NCI-H510A (cell line): Measurements from ENCODE around the gene CCDC183.
"Not testable (repeated sequence)": the region's sequence is repeated elsewhere in the genome, so short reads cannot be mapped to it uniquely, and the experiment has no call there.

ENCODE experiments used
- DNase-seq: peaks from one replicate; lab custom pipeline; 2025; lab: John Stamatoyannopoulos, UW

Gene CCDC183

DNA sequence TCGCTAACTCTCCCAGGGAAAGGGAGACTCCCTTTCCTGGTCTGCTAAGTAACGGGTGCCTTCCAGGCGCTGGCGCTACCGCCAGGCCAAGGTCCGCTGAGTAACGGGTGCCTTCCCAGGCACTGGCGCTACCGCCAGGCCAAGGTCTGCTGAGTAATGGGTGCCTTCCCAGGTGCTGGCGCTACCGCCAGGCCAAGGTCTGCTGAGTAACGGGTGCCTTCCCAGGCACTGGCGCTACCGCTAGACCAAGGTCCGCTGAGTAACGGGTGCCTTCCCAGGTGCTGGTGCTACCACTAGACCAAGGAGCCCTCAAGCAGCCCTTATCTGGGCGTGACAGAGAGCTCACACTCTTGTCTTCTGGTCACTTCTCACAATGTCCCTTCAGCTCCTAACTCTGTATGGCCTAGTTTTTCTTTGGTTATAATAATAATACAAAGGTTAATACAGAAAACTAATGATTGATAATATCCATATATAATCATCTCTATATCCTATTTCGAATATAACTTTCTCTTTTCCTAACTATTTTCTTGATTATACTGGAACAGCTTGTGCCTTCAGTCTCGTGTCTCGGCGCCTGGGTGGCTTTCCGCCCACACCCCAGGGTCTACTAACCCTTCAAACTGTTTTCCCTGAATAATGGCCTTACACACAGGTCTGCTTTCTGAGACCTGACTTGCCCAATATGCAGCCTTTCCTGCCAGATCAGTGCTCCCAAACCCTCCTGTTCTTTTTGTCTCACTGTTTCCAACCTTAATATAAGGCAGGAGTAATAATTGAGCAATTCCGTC is 10.4 kb upstream of the CCDC183 start:
- DNase-seq, result not testable (repeated sequence)

DNA sequence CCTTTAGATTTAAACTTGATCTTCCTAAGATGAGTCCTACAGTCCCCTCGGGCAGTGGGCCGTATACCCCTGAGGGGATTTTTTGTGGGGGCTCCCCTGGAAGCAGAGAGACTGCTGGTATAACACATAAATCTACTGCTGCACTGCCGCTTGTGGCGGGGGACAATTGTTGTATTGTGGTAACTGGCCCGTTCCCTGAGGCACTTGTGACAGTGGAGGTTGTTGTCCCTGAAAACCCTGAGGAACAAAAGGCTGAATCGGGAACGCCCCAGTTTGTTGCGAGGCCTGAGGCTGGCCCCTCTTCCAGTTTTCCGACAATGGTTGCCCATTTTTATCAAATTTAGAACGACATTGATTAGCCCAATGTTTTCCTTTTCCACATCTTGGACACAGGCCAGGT is 9.7 kb upstream of the CCDC183 start:
- DNase-seq, result no peak

DNA sequence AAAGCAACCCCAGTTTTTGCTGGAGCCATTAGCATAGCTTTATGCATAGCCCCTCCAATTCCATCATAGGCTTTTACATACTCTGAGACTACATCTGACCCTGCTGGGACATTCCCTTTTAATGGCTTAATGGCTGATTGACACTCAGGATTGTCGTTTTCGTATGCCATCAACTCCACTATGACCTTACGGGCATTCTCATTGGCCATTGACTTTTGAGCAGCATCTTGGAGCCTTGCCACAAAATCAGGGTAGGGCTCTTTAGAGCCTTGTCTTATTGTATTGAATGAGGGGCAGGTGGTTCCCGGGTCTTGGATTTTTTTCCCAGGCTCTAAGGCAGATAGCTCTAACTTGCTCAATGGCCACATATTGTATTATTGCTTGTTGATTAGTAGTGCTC is 9.2 kb upstream of the CCDC183 start:
- DNase-seq, result not testable (repeated sequence)

DNA sequence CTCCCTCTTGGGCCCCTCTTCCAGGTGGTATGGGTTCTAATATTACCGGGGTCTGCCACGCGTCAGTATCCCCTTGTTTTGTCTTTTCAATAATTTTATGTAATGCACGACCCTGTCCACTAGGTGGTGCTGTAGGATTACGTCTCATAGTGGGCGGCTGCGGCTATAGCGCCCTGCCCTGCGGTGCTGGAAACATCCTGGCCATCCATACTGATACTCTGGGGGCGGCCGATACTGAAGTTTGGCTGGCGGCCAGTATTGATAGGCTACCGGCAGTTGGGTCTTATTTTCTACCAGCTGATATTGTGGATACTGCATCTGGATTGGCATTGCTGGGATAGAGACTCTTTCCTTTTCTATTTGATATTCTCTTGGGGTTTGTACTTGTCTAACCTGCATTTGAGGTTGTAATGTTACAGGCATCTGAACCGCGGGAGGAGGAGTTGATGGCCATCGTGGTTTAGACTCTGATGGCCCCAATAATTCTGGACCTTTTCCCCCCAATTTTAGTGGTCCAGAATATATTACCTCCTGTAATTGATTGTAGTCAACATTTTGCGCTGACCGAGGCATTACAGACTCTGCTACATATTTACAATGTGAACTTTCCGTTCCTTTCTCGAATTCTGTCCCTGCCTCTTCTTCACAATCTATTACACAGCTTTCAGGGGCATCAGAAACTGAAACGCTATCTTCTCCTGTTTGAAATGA is 8.3 kb upstream of the CCDC183 start:
- peak; percentile 40 for DNase-seq

DNA sequence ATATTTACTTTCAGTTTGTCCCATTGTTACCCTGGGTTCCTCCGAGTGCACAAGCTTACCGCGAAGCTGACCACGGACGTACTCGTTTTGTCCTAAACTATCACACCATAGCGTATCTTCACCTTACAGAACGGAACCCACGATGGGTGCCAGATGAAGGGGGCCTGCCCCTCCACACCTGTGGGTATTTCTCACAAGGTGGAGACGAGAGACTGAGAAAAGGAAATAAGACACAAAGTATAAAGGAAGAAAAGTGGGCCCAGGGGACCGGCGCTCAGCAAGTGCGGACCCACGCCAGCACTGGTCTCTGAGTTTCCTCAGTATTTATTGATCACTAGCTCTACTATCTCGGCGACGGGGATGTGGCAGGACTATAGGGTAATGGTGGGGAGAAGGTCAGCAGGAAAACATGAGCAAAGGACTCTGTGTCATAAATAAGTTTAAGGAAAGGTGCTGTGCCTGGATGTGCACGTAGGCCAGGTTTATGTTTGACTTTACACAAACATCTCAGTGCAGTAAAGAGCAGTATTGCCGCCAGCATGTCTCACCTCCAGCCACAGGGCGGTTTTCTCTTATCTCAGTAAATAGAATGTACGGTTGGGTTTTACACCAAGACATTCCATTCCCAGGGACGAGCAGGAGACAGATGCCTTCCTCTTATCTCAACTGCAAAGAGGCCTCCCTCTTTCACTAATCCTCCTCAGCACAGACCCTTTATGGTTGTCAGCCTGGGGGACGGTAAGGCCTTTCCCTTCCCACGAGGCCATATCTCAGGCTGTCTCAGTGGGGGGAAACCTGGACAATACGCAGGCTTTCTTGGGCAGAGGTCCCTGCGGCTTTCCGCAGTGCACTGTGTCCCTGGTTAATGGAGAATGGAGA is 7.3 kb upstream of the CCDC183 start:
- not testable (repeated sequence) for DNase-seq

DNA sequence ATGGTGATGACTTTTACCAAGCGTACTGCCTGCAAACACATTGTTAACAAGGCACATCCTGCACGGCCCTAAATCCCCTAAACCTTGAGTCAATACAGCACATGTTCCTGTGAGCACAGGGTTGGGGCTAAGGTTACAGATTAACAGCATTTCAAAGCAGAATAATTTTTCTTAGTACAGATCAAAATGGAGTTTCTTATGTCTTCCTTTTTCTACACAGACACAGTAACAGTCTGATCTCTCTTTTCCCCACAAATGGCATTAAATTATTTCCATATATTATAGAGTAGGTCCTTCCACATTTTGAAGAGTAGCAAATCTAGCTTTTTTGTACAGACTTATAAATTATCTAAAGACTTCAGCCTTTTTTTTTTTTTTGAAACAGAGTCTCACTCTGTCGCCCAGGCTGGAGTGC is 6.6 kb upstream of the CCDC183 start:
- DNase-seq, result no peak

DNA sequence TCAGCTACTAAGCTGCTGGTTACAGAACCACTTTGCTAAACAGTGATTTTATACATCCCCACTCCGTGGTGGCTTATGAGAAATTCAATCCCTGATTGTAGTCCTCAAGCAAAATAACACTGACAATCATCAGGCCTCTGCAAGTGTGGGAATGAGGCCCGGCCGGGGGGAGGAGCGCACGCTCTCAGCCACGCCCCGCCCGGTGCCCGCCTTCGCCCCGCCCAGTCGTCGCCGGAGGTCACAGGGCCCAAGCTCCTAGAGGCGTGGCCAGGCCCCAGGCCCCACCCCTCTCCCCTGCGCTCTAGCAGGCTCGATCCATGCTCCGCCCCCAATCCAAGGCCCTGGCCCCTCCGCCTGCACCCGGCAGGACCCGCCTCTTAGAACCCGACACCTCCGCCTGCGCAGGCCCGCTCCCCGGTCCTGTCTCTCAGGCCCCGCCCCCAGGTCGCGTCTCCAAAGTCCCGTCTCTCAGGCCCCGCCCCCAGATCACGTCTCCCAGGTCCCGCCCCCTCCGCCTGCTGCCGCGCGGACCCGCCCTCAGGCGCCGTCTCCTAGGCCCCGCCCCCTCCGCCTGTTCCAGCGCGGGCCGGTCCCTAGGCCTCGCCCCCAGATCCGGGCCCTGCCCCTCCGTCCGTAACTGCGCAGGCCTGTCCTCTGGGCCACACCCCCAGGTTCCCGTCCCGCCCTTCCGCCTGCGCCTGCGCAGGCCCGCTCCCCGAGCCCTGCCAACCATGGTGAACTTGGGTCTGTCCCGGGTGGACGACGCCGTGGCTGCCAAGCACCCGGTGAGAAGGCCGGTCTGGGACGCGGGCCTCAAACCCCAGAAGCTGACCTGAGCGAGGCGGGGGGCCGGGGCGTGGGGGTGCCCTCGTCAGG is 5.3 kb upstream of the CCDC183 start, which contains the start of gene TMEM141:
Gene TMEM141 (plus strand): TSS at position 705 of the 876 bp plus-strand sequence. CDS start 27 bp downstream, at position 732.
- peak; percentile 99 for DNase-seq

DNA sequence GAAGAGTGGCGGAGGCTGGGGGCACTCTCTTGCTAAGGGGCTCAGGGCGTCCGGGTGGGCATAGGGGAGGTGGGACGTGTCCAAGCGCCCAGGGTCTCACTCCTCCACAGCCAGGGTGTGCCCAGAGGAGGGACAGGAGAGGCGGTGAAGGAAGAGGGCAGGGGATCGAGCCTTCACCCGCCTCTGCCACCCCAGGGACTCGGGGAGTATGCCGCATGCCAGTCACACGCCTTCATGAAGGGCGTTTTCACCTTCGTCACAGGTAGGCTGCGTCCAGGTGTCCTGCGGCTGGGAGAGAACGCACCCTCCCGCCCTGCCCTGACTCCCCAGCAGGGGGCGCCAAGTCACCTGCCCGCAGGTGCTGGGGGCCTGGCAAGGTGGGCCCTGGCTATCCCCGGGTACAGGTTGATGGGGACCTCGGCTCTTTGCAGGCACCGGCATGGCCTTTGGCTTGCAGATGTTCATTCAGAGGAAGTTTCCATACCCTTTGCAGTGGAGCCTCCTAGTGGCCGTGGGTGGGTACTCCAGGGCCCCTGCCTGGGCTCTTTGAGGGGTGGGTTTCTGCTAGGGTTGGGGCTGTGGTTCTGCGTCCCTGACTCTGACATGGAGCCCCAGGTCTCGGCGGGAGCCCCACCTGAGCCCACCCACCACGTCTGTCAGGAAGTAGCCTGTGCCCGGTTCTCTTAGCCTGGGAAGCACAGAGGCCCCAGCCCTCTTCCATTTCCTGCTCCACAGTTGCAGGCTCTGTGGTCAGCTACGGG is 4.4 kb upstream of the CCDC183 start:
- DNase-seq, result peak; percentile 48

DNA sequence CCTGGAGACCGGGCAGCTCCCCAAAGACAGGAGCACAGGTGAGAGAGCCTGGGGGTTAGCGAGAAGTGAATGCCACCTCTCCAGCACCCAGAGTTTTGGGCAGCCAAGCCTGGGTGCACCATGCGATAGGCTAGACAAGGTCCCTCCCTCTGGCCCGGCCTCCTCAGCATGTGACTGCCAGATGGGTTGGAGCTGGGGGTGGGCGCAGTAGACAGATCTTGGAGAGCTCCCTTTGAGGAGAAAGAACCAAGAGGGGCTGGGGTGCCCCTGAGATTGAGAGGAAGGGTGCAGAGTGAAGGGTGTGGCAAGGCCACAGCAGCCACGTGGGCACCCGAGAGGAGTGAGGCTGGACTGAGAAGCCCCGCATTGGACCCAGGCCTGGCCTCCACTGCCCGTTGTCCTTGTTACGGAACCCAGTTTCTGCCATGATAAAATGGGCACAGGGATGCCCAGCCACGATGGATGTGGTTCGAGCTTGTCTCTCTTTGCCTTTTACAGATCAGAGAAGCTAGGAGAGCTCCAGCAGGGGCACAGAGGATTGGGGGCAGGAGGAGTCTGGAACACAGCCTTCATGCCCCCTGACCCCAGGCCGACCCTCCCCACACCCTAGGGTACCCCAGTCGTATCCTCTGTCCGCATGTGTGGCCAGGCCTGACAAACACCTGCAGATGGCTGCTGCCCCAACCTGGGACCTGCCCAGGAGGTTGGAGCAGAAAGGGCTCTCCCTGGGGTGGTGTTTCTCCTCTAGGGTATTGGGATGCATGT is 3.6 kb upstream of the CCDC183 start:
- DNase-seq, result no peak

DNA sequence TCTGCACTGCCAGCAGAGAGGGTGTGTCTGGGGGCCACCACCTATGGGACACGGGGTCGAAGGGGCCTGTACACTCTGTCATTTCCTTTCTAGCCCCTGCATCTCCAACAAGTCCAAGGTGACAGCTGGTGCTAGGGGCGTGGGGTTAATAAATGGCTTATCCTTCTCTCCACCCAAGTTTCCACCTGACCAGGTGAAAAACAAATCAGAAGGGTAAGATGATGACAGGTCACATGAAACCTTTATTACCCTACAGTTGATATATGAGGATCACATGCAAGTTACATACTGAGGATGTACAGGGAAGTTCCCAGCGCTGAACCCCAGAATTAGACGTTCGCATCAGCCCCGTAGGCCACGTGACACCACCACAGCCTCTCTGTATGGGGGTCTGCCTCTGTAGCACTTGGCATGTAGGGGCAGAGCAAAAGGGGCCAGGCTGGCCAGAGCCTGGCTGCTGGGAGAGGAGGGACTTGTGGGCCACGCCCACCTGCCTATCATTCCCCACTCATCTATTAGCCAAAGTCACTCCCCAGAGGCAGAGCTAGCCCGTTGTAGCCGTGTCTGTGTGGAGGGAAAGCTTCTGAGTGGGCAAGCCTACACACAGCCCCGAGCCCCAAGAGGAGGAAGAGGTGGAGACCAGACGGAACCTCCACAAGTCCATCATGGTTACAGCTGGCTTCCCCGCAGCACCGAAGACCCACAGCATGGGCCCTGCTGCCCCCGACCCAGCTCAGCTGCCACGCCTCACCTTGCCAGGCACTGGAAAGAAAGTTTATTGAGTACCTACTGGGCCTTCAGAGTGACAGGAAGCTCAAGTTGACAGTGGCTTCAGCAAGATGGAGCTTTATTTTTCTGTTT is 2.8 kb upstream of the CCDC183 start:
- DNase-seq, result no peak

DNA sequence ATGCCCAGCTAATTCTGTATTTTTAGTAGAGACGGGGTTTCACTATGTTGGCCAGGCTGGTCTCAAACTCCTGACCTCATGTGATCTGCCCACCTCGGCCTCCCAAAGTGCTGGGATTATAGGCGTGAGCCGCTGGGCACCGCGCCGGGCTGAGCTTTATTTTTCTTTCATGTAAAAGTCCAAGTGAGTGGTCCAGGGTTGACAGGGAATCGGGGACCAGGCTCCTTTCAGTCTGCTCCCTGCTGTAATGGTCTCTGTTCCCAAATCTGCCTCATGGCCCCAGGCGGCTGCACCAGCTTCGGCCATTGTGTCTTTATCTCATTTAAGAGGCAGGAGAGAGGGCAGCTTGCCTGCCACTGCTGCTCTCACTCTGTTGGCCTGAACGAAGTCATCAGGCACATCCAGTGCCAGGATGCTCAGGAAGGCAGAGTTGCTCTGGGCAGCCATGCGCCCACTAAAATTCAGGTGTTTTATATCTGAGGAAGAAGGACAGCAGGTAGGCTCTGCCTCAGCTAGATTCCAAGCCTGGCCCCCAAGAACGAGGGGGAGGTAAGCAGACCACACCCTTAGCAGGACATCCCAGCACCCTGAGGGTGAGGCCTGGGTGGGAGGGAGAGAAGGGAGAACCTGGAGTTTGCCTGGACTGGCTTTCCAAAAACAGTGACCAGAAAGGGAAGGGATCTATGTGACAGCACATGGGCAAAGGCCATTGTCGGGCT is 1.7 kb upstream of the CCDC183 start:
- no peak for DNase-seq

DNA sequence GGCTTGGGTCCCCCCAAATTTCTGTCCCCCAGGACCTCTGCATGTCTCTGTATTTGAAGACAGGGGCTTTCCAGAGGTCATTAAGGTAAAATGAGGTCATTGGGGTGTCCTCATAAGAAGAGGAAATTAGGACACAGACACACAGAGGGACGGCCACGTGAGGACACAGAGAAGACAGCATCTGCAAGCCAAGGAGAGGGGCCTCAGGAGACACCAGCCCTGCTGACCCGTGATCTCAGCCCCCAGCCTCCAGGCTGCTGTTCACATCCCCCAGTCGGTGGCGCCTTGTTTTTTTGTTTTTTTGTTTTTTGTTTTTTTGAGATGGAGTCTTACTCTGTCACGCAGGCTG is 1.2 kb upstream of the CCDC183 start:
- DNase-seq, result no peak

DNA sequence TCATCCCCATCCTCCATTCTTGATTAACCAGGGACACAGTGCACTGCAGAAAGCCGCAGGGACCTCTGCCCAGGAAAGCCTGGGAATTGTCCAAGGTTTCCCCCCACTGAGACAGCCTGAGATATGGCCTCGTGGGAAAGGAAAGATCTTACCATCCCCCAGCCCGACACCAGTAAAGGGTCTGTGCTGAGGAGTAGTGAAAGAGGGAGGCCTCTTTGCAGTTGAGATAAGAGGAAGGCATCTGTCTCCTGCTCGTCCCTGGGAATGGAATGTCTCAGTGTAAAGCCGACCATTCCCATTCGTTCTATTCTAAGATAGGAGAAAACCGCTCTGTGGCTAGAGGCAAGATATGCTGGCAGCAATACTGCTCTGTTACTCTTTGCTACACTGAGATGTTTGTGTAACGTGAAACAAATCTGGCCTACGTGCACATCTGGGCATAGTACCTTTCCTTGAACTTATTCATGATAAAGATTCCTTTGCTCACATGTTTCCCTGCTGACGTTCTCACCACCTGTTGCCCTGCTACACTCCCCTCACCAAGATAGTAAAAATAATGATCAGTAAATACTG is 723 bp downstream of the CCDC183 start:
- DNase-seq, result not testable (repeated sequence)

DNA sequence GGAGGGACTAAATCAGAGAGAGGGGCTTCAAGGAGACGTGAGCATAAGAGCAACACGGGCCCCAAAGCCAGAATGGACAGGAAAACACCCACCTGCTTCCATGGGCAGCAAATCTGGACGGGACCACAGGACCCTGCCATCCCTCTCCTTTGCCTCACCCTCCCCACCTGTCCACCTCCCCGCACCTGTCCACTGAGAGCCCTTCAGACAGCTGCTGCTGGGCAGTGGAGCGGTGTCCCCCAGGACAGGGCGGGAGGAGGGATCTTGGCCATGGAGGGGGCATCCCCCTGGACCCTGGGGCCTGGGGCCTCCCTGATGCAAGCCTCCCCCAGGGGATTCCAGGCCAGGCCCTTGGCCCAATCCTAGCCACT is 2.6 kb downstream of the CCDC183 start:
- no peak for DNase-seq

DNA sequence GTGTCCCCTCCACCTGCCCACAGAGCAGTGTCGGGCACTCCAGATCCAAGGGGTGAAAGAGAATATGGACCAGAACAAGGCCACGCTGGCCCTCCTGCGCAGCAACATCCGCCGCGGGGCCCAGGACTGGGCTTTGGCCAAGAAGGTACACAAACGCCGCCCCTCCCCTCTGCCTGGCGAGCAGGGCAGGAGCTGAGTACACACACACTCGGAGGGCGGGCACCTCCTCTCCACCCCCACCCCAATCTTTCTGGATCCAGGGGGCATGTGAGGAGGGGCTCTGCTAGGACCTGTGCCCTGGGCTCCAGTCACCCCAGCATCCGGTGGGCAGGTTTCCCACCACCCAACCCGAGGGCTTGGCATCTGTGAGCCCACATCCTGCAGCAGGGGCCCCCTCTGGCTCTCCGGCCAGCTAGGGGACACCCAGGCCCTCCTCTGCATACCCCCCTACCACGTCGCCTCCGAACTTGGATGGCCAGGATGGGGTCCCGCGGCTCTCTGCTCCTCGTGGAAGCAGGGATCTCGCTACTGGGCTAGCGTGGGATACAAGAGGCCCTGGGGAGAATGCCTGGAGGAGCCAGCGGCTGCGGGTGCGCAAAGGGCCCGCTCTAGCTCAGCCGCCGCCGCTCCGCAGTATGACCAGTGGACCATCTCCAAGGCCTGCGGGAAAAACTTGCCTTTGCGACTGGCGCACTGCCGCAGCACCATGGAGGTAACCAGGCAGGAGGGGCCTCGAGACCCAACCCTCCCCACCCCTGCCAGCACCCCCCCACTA is 3.1 kb downstream of the CCDC183 start:
- DNase-seq, result peak; percentile 61

DNA sequence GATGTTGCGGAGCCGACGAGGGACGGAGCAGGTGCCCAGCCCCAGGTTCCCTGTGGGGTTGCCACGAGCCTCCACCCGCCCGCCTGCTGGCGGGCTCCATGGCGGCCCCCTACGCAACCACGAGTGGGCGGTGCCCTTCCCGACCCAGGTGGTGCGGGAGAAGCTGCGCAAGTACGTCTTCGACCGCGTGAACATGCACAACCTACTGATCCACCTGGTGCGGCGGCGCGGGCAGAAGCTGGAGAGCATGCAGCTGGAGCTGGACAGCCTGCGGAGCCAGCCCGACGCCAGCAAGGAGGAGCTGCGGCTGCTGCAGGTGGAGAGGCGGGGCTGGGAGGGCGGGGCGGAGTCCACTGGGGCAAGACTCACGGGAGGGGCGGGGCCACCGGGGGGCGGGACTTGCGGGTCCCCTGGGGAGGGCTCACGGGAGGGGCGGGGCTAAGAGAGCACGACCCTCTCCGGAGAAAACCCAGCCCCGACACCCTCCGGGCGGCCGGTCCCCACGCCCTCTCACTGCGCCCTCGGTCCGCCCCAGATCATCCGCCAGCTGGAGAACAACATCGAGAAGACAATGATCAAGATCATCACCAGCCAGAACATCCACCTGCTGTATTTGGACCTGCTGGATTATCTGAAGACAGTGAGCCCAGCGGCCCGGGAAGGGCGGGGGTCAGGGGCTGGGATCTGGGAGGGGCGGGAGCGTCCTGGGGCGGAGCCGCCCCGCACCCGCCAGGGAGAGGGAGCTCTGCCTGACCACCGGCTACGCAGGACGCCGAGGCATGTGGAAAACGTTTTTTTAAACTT is 3.9 kb downstream of the CCDC183 start:
- DNase-seq, result peak; percentile 89
